Stimulated activated naive CD8-positive, alpha-beta T cell treated with anti-CD3 and anti-CD28 coated beads, Interleukin-15, Interleukin-2, amounts not matched to agents 100 ng/mL and 50 ng/mL, for 24 hours (primary cell): Measurements from ENCODE around the gene ICA1.

Experiments used
- H3K27ac Mint-ChIP-seq: one replicate; pipeline ENCODE4 v1.8.0; 2021; ENCODE audit warnings: mild to moderate bottlenecking, mixed read lengths
- H3K27me3 Mint-ChIP-seq: one replicate; pipeline ENCODE4 v1.8.0; 2021; ENCODE audit warnings: mixed read lengths
- H3K36me3 Mint-ChIP-seq: one replicate; pipeline ENCODE4 v1.8.0; 2021; ENCODE audit warnings: low read depth, mixed read lengths
- H3K4me1 Mint-ChIP-seq: one replicate; pipeline ENCODE4 v1.8.0; 2021; ENCODE audit warnings: low read depth, mixed read lengths
- H3K4me3 Mint-ChIP-seq: one replicate; pipeline ENCODE4 v1.8.0; 2021; ENCODE audit warnings: mild to moderate bottlenecking, mixed read lengths
- H3K9me3 Mint-ChIP-seq: one replicate; pipeline ENCODE4 v1.8.0; 2021; ENCODE audit warnings: mixed read lengths

ICA1 gene

GRCh38 chr7:8134089-8134733, 127.8 kb downstream of the ICA1 start:
- Mint-ChIP-seq H3K36me3 (peaks cover 3% of the 10 kb centered on the region), H3K27me3 (no peaks in the 10 kb centered on the region), H3K4me1 (peaks cover 67% of the 10 kb centered on the region), H3K27ac (peak overlapping the region; percentile 90), H3K9me3 (no peaks in the 10 kb centered on the region), H3K4me3 (peak overlapping the region; percentile 57)

GRCh38 chr7:8133188-8133848, 128.6 kb downstream of the ICA1 start:
- Mint-ChIP-seq H3K9me3 (no peaks in the 10 kb centered on the region), H3K4me3 (no peak overlapping the region), H3K36me3 (peaks cover 3% of the 10 kb centered on the region), H3K27ac (peak overlapping the region; percentile 90), H3K27me3 (no peaks in the 10 kb centered on the region), H3K4me1 (peaks cover 76% of the 10 kb centered on the region)

DNA sequence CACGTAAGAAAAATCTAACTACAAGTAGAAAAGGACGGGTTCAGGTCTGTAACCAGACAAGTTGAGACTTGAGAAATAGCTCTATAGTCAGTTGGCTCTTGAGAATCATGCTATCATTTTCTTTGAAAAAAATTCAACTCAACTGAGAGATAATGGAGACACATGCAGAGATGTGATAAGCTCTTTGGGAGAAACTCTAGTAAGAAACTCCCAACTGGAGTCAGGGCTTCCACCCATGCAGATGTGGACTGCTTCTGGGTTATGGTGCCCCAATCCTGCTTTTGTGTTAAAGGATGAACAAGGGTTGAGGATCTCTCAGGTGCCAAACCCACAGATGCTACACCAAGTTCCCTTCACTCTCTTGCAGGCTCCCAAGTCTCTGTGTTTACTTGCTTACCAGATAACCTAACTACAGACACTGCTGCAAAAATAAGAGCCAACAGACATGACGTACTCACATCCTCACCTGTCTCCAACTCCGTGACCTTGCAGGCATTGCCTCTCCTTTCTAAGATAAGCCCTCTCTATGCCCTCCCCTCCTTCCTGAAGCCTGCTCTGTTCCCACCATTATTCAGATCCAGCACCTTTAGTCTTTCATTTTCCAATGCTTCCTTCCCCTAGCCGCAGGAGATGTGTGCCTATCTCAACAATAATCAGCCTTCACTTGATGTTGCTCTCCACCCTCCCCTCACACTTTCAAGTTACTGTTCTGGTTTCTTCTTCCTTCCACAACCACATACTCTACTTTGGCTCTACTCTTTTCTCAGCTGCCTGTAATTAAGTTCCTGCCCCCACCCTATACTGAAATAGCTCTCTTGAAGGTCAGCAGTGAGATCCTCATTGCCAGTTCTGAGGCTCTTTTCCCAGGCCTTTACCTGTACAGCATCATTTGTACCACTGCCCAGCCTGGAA, 130.0 kb downstream of the ICA1 start:
- Mint-ChIP-seq H3K27ac (peak overlapping the region; percentile 51), H3K27me3 (no peaks in the 10 kb centered on the region), H3K9me3 (no peaks in the 10 kb centered on the region), H3K4me3 (peak overlapping the region; percentile 39), H3K4me1 (peaks cover 90% of the 10 kb centered on the region), H3K36me3 (peaks cover 11% of the 10 kb centered on the region)

DNA sequence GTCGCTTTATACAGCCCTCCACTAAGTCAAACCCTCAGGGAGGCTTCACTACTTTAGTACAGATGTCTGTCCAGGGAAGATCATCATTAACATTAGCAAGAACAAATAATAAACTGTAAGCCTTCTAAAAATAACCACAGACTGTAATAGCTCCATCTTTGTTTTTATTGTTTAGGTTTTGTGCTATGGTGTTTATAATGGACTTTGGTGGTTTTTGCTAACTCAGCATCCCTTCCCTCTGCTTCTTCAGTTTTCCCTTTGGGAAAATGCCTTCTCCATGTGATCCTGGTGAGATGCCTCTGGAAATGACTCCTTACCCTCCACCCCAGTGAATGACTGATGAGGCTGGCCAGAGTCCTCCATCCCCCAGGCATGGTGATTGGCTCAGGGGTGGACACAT, 131.3 kb downstream of the ICA1 start:
- Mint-ChIP-seq H3K4me1 (peaks cover 100% of the 10 kb centered on the region), H3K27ac (no peak overlapping the region), H3K36me3 (peaks cover 11% of the 10 kb centered on the region), H3K4me3 (no peak overlapping the region), H3K27me3 (no peaks in the 10 kb centered on the region), H3K9me3 (no peaks in the 10 kb centered on the region)

DNA sequence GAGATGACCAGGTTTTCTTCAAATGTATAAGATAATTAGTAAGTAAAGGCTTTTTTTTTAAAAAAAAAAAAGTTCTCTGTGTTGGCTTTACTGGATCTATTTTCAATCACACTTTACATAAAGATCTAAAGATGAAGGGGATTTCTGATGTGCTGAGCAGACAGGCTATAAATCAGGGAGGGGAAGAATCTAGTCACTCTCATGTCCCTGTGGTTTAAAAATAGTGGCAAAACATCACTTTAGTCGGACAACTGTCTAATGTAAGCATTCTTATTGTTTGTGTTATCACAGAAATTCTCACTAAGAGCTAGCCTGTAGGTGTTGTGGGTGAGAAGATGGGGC, 132.7 kb downstream of the ICA1 start:
- H3K36me3 Mint-ChIP-seq: peaks cover 10% of the 10 kb centered on the region
- H3K9me3 Mint-ChIP-seq: no peaks in the 10 kb centered on the region
- H3K4me1 Mint-ChIP-seq: peaks cover 100% of the 10 kb centered on the region
- peak overlapping the region; percentile 79 for H3K27ac Mint-ChIP-seq
- H3K4me3 Mint-ChIP-seq: peak overlapping the region; percentile 46
- no peaks in the 10 kb centered on the region for H3K27me3 Mint-ChIP-seq

GRCh38 chr7:8128449-8129317, 133.3 kb downstream of the ICA1 start:
- H3K9me3 Mint-ChIP-seq: no peaks in the 10 kb centered on the region
- peaks cover 96% of the 10 kb centered on the region for H3K4me1 Mint-ChIP-seq

DNA sequence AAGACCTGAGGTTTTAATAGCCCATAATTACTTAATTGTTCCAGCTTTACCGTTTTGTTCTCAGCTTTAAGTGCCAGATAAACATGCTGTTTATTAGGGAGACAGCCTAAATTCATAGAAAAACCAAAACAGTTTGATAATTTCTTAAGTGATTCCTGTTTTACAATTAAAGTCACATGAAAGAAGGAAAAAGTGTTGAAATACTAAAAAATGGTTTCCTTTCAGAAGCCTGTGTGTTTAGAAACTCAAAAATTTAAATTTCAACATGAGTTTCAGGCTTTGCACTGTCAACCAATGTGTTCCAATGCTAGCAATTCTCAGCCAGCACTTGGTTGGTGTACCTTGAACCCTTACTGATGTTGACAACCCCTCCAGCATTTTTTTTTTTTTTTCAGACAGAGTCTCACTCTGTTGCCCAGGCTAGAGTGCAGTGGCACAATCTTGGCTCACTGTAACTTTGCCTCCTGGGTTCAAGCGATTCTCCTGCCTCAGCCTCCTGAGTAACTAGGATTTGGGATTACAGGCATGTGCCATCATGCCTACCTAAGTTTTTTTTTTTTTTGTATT, 135.3 kb downstream of the ICA1 start:
- peak overlapping the region; percentile 96 for H3K27ac Mint-ChIP-seq
- H3K36me3 Mint-ChIP-seq: peaks cover 8% of the 10 kb centered on the region
- H3K4me3 Mint-ChIP-seq: peak overlapping the region; percentile 68
- H3K27me3 Mint-ChIP-seq: peaks cover 4% of the 10 kb centered on the region
- H3K4me1 Mint-ChIP-seq: peaks cover 76% of the 10 kb centered on the region
- no peaks in the 10 kb centered on the region for H3K9me3 Mint-ChIP-seq

More at GRCh38 chr7:8128449-8129317, 133.3 kb downstream of the ICA1 start:
- Mint-ChIP-seq H3K36me3 (peaks cover 8% of the 10 kb centered on the region), H3K4me3 (peak overlapping the region; percentile 46), H3K27ac (peak overlapping the region; percentile 79), H3K27me3 (no peaks in the 10 kb centered on the region)

DNA sequence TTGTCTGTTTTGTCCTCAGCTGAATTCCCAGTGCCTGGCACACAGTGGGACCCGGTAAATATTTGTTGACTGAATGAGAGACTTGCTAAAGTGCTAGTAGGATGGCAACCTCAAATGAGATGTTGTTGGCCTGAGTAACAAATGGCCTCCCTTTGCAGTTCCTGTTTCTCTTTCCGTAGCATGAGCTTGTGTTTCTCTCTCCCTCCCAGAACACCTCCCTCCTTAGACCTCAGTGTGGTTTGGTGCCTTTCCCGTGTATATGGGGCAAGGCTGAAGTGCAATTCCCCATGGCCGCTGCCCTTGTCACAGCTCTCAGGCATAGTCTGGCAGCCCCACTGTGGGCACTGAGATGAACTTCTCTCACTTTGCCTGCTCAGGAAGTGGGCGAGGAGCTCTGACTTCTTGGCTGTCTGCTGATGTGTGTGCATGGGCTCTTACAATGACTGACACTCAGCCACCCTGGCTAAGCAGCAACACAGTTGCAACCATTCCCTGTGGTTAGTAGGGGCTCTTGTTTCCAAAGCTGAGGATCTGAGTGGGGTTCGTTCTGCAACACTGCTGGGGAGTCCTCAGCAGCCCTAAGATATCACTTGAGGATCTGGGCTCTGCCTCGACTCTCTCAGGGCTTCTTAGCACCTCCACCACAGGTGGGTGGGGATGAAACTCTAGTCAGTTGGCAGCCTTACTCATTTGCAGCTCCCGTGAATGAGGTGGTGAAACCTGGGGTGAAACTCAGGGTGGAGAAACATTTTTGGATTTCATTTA, 136.1 kb downstream of the ICA1 start:
- H3K9me3 Mint-ChIP-seq: no peaks in the 10 kb centered on the region
- peak overlapping the region; percentile 68 for H3K4me3 Mint-ChIP-seq
- H3K27ac Mint-ChIP-seq: peak overlapping the region; percentile 96
- peaks cover 76% of the 10 kb centered on the region for H3K4me1 Mint-ChIP-seq
- peaks cover 8% of the 10 kb centered on the region for H3K36me3 Mint-ChIP-seq
- peaks cover 4% of the 10 kb centered on the region for H3K27me3 Mint-ChIP-seq

GRCh38 chr7:8121243-8121642, 140.7 kb downstream of the ICA1 start:
- no peak overlapping the region for H3K27ac Mint-ChIP-seq
- H3K36me3 Mint-ChIP-seq: peaks cover 3% of the 10 kb centered on the region
- no peak overlapping the region for H3K4me3 Mint-ChIP-seq
- peaks cover 54% of the 10 kb centered on the region for H3K4me1 Mint-ChIP-seq
- peaks cover 5% of the 10 kb centered on the region for H3K9me3 Mint-ChIP-seq
- peaks cover 4% of the 10 kb centered on the region for H3K27me3 Mint-ChIP-seq

DNA sequence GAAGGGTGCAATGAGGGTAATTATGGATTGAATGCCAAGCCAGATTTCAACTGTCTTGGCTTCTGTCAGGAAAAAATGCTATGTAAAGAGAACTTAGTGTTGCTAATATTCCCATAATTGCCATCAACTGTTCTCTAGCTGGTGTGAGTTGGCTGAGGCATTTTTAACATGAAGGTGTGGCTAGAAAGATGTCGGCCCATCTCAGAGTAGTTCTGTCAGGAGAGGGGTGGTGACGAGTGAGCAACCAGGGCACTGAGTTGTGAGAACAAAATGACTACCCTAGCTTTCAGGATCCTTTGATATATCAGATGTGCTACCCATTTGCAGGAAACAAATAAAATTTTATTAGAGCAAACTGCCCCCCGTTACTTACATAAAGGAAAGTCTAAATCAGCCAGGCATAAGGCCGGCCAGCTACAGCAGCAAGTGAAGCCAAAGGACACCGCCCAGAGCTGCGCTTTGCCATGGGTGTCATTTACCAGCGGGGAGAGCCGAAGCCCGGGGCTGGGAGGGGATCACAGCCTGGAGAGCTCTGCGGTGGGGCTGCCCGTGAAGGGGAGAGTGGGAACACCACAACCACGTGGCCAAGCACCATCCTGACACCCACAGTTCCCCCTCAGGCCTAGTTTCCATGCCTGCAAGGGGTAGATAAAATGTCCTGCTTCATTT, 141.4 kb downstream of the ICA1 start:
- Mint-ChIP-seq H3K4me3 (no peak overlapping the region), H3K27me3 (peaks cover 4% of the 10 kb centered on the region), H3K27ac (no peak overlapping the region), H3K36me3 (peaks cover 3% of the 10 kb centered on the region), H3K9me3 (peaks cover 5% of the 10 kb centered on the region), H3K4me1 (peaks cover 54% of the 10 kb centered on the region)

DNA sequence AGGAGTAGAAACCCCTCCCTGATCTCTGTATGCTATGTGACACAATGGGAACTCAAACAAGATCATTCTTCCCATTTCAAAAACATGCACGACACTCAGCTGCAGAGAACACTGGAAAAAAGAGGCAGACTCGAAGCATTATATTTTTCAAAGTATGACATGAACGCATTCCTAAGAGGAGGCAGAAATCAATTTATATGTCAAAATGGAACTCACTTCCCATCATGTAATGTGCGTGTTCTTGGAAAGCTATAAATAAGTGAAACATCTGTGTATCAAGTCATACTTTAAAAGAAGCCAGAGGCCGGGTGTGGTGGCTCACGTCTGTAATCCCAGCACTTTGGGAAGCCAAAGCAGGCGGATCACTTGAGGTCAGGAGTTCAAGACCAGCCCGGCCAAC, 142.7 kb downstream of the ICA1 start:
- Mint-ChIP-seq H3K27me3 (peaks cover 4% of the 10 kb centered on the region), H3K36me3 (peaks cover 3% of the 10 kb centered on the region), H3K9me3 (peaks cover 8% of the 10 kb centered on the region), H3K4me1 (peaks cover 54% of the 10 kb centered on the region), H3K4me3 (no peak overlapping the region), H3K27ac (no peak overlapping the region)

DNA sequence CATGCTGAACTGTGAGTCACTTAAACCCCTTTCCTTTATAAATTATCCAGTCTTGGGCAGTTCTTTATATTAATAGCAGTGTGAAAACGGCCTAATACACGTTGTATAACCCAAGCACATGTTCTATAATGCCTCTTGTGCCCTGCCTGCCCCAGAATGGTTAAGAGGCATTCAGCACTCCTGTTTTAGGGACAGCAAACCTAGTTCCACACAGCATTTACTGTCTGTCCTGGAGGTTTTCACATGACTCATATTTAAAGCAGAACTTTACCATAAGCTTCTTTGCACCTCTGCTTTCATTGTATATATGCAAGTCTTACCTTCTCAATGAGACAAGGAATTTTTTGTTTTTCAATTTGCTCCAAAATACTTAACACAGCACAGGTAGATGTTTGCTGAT, 144.8 kb downstream of the ICA1 start:
- Mint-ChIP-seq H3K27ac (peak overlapping the region; percentile 56), H3K27me3 (peaks cover 4% of the 10 kb centered on the region), H3K36me3 (peaks cover 3% of the 10 kb centered on the region), H3K4me3 (no peak overlapping the region), H3K9me3 (peaks cover 8% of the 10 kb centered on the region), H3K4me1 (peaks cover 60% of the 10 kb centered on the region)
